Mesenchymal stem cell (in vitro differentiated cells and primary cell): ENCODE measurements around the gene BTBD7.
A peak's percentile ranks its signal among the peaks of the same experiment; 100 is the strongest.

Experiments
- DNase-seq: peaks from one replicate; pipeline ENCODE4 v3.0.0-alpha.2; 2013
- H2AFZ ChIP-seq: one replicate; pipeline ENCODE4 v1.6.1; 2013; ENCODE audit warnings: low read depth, mild to moderate bottlenecking, control low read depth, inconsistent platforms, low read length, moderate library complexity
- H2AK5ac ChIP-seq: 2 replicates; pipeline ENCODE4 v1.6.1; 2013; ENCODE audit warnings: low read length, moderate library complexity, mild to moderate bottlenecking, inconsistent platforms; ENCODE audit not compliant: severe bottlenecking
- H2BK120ac ChIP-seq: one replicate; pipeline ENCODE4 v1.6.1; 2013; ENCODE audit warnings: low read depth, mild to moderate bottlenecking, inconsistent platforms, low read length, moderate library complexity
- H2BK12ac ChIP-seq, 2 experiments: one replicate each; pipeline ENCODE4 v1.6.1; 2013; ENCODE audit warnings: inconsistent platforms in 2 of 2, low read length in 2 of 2, mild to moderate bottlenecking in 2 of 2, moderate library complexity in 2 of 2, control low read depth in 1 of 2
- H2BK15ac ChIP-seq: one replicate; pipeline ENCODE4 v1.6.1; 2013; ENCODE audit warnings: mild to moderate bottlenecking, low read depth, inconsistent platforms; ENCODE audit not compliant: poor library complexity, severe bottlenecking
- H2BK5ac ChIP-seq: 2 replicates; pipeline ENCODE4 v1.6.1; 2013; ENCODE audit warnings: low read depth, mild to moderate bottlenecking, low read length, control low read depth, inconsistent platforms; ENCODE audit not compliant: poor library complexity, severe bottlenecking
- H3K14ac ChIP-seq, 2 experiments: one replicate each; pipeline ENCODE4 v1.6.1; 2013; ENCODE audit warnings: inconsistent platforms in 2 of 2, low read length in 2 of 2, control low read depth in 1 of 2, mild to moderate bottlenecking in 1 of 2, moderate library complexity in 1 of 2
- H3K18ac ChIP-seq, 2 experiments: one replicate each; pipeline ENCODE4 v1.6.1; 2013; ENCODE audit warnings: inconsistent platforms in 2 of 2, low read length in 2 of 2, control low read depth in 1 of 2, low read depth in 1 of 2, mild to moderate bottlenecking in 1 of 2
- H3K23ac ChIP-seq, 2 experiments: one replicate each; pipeline ENCODE4 v1.6.1; 2013; ENCODE audit warnings: inconsistent platforms in 2 of 2, low read length in 2 of 2, mild to moderate bottlenecking in 2 of 2, moderate library complexity in 2 of 2, control low read depth in 1 of 2
- H3K27ac ChIP-seq: 2 replicates; pipeline ENCODE4 v1.5.1; 2013; ENCODE audit warnings: mild to moderate bottlenecking, moderate library complexity, low read length, control low read depth, inconsistent platforms; ENCODE audit not compliant: poor library complexity, severe bottlenecking
- H3K27me3 ChIP-seq, 2 experiments: 2 replicates each; pipeline versions ENCODE4 v1.6.1 to v1.7.0; 2013; ENCODE audit warnings: low read length in 2 of 2, mild to moderate bottlenecking in 2 of 2, moderate library complexity in 2 of 2, control low read depth in 1 of 2, inconsistent platforms in 1 of 2; ENCODE audit not compliant: control insufficient read depth in 1 of 2, insufficient read depth in 1 of 2
- H3K36me3 ChIP-seq, 2 experiments: 2 replicates each; pipeline versions ENCODE4 v1.6.1 to v1.7.0; 2013; ENCODE audit warnings: low read length in 2 of 2, control low read depth in 1 of 2, inconsistent platforms in 1 of 2, low read depth in 1 of 2, mild to moderate bottlenecking in 1 of 2; ENCODE audit not compliant: insufficient read depth in 2 of 2, control insufficient read depth in 1 of 2
- H3K4ac ChIP-seq, 2 experiments: one replicate each; pipeline ENCODE4 v1.6.1; 2013; ENCODE audit warnings: inconsistent platforms in 2 of 2, low read length in 2 of 2, mild to moderate bottlenecking in 2 of 2, moderate library complexity in 2 of 2, control low read depth in 1 of 2, low read depth in 1 of 2
- H3K4me1 ChIP-seq: 2 replicates; pipeline ENCODE4 v1.6.1; 2013; ENCODE audit warnings: low read depth, low read length, control low read depth; ENCODE audit not compliant: control insufficient read depth, insufficient read depth
- H3K4me2 ChIP-seq: 2 replicates; pipeline ENCODE4 v1.6.1; 2013; ENCODE audit warnings: low read length, mild to moderate bottlenecking, inconsistent platforms; ENCODE audit not compliant: poor library complexity, severe bottlenecking
- H3K4me3 ChIP-seq, 2 experiments: 2 replicates each; pipeline versions ENCODE4 v1.5.1 to v1.7.0; 2013; ENCODE audit warnings: low read length in 2 of 2, mild to moderate bottlenecking in 2 of 2, control low read depth in 1 of 2, low read depth in 1 of 2; ENCODE audit not compliant: insufficient read depth in 1 of 2
- H3K79me1 ChIP-seq: replicated peaks from 2 replicates; pipeline ENCODE4 v1.6.1; 2013; ENCODE audit warnings: mild to moderate bottlenecking, control low read depth, low read length, inconsistent platforms; ENCODE audit not compliant: poor library complexity, severe bottlenecking
- H3K9ac ChIP-seq: 2 replicates; pipeline ENCODE4 v1.7.0; 2013; ENCODE audit warnings: mild to moderate bottlenecking, low read length, moderate library complexity
- H3K9me3 ChIP-seq: 2 replicates; pipeline ENCODE4 v1.7.0; 2013; ENCODE audit warnings: mild to moderate bottlenecking, low read length; ENCODE audit not compliant: control insufficient read depth
- H4K8ac ChIP-seq: one replicate; pipeline ENCODE4 v1.6.1; 2013; ENCODE audit warnings: inconsistent platforms, mild to moderate bottlenecking, low read length, moderate library complexity
- H4K91ac ChIP-seq: one replicate; pipeline ENCODE4 v1.6.1; 2013; ENCODE audit warnings: mild to moderate bottlenecking, low read length, inconsistent platforms
- WGBS: methylation state at CpG from one replicate; pipeline ENCODE4 v1.1.7; 2013; ENCODE audit warnings: mixed read lengths; 5-methylcytosine and 5-hydroxymethylcytosine counted together

Gene BTBD7

DNA sequence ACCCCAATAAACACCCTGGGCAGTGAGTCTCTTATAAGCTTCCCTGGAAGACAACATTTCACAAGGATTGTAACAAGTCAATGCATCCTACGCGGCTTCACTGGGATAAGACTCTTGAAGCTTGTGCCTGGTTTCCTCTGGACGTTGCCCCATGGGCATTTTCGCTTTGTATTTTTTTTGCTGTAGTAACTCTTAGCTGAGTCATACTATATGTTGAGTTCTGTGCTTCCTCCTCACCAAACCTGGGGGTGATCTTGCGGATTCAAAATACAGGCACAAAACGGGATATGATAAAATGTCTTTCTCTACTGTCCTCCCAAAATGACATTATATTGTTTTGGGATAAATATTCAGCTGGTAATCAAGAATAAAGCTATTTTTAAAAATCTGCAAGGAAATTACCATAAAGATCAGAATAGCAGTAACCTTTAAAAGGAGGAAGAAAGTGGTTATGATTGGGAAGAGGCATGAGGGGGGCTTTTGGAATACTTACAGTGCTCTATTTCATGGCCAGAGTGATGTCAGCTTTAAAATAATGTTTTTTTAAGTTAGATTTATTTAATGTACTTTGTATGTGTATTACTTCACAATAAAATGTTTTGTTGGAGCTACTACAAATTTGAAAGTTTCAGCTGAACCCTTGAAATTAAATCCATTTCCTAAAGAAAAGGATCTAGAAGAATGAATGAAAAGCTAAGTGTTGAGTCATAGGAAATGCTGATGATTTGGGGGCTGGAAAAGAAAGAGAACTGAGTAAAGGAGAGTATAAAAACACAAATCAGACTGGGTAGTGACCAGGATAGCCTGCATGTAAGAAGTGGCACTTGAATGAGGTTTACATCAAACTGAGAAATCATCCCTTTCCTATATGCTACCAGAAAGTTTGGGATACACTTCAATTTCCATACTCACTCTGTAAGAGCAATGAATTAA, 14.7 kb downstream of the BTBD7 start:
- H4K91ac ChIP-seq = no peak overlapping the region
- no peak overlapping the region for H3K4ac ChIP-seq
- H3K4me2 ChIP-seq = peak overlapping the region; percentile 18
- no peak overlapping the region for H4K8ac ChIP-seq
- H2AK5ac ChIP-seq = no peak overlapping the region
- no peak overlapping the region for H2BK15ac ChIP-seq
- H3K79me1 ChIP-seq = no peaks in the 10 kb centered on the region
- H2BK12ac ChIP-seq = no peak overlapping the region
- 39% methylated on average over 4 of the region's 6 CpGs for WGBS
- peak overlapping the region; percentile 30 for H3K9ac ChIP-seq
- H2BK120ac ChIP-seq = no peak overlapping the region
- H3K18ac ChIP-seq = no peak overlapping the region
- H3K4me3 ChIP-seq = no peak overlapping the region
- H2BK5ac ChIP-seq = no peak overlapping the region
- no peak overlapping the region for H3K14ac ChIP-seq
- H3K4me1 ChIP-seq = peaks cover 9% of the 10 kb centered on the region
- H3K27ac ChIP-seq = peak overlapping the region; percentile 98
- no peak overlapping the region for H3K23ac ChIP-seq
- H3K36me3 ChIP-seq = no peaks in the 10 kb centered on the region
- DNase-seq = peak; percentile 86
- no peaks in the 10 kb centered on the region for H3K9me3 ChIP-seq
- H3K27me3 ChIP-seq = no peaks in the 10 kb centered on the region
- H2AFZ ChIP-seq = no peak overlapping the region

DNA sequence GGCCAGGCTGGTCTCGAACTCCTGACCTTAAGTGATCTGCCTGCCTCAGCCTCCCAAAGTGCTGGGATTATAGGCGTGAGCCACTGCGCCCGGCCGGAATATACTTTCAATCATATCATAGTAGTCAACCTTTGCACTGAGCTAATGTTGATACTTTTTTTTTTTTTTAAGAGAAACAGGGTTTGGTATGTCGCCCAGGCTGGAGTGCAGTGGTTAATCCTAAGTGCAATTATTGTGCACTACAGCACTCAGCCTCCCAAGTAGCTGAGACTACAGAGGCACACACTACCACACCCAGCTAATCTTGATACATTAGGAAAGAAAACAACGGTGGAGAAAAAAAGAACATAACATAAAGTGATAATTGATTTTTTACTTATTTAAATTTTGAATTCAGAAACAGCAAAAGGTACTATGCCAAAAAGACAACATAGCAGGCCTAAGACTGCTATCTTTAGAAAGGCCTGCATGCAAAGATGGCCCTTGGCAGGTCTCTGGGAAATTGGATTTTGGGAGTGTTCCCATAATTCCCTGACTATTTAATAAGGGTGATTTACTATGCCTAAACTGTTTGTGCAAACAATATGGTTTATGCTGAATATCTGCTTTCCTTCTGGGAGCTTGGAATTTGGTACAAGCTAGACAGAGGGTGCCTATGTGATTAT, 15.5 kb downstream of the BTBD7 start:
- H2AFZ ChIP-seq = no peak overlapping the region
- no peak overlapping the region for H2AK5ac ChIP-seq

DNA sequence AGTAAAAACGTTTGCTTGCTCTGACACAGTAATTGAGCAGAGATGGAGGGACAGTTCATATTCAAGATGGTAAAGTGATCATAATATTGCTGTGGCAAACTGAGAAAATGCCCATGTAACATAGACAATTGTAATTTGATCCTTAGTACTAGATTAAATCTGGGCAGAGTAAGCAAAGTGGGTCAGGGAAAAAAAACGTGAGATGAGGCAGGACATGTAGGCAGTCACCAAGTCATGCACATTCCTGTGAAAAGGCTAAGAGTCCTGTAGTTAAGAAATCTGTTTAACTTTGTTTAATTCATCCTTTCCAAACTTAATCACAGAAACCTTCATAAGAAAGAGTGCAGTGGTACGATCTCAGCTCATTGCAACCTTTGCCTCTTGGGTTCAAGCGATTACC, 16.1 kb downstream of the BTBD7 start:
- Histone ChIP-seq H2BK12ac (no peak overlapping the region), H3K4ac (no peak overlapping the region), H3K18ac (no peak overlapping the region), H4K91ac (no peak overlapping the region), H2BK120ac (no peak overlapping the region), H3K79me1 (peaks cover 3% of the 10 kb centered on the region), H3K27ac (peak overlapping the region; percentile 5), H3K4me3 (no peak overlapping the region), H2AFZ (no peak overlapping the region), H2BK5ac (no peak overlapping the region), H3K4me1 (peaks cover 8% of the 10 kb centered on the region), H3K9me3 (no peaks in the 10 kb centered on the region), H3K14ac (no peak overlapping the region), H2AK5ac (no peak overlapping the region), H3K9ac (no peak overlapping the region), H3K36me3 (no peaks in the 10 kb centered on the region), H3K4me2 (no peak overlapping the region), H2BK15ac (no peak overlapping the region), H3K27me3 (no peaks in the 10 kb centered on the region), H3K23ac (no peak overlapping the region), H4K8ac (no peak overlapping the region)
- WGBS = 99% methylated on average over 3 of the region's 4 CpGs
- DNase-seq = no peak

More for the DNA sequence above, 15.5 kb downstream of the BTBD7 start:
- no peak overlapping the region for H3K18ac ChIP-seq
- peaks cover 8% of the 10 kb centered on the region for H3K4me1 ChIP-seq
- DNase-seq = no peak
- no peak overlapping the region for H3K4ac ChIP-seq
- no peaks in the 10 kb centered on the region for H3K36me3 ChIP-seq
- H4K8ac ChIP-seq = no peak overlapping the region
- no peak overlapping the region for H2BK12ac ChIP-seq
- H3K27ac ChIP-seq = peak overlapping the region; percentile 98
- H2BK15ac ChIP-seq = no peak overlapping the region
- H3K79me1 ChIP-seq = peaks cover 3% of the 10 kb centered on the region
- H3K27me3 ChIP-seq = no peaks in the 10 kb centered on the region
- H2BK120ac ChIP-seq = no peak overlapping the region
- no peak overlapping the region for H4K91ac ChIP-seq
- WGBS = 100% methylated on average over 1 of the region's 7 CpGs
- H3K14ac ChIP-seq = no peak overlapping the region
- no peaks in the 10 kb centered on the region for H3K9me3 ChIP-seq
- no peak overlapping the region for H3K4me3 ChIP-seq
- H3K4me2 ChIP-seq = peak overlapping the region; percentile 18
- no peak overlapping the region for H3K9ac ChIP-seq
- H3K23ac ChIP-seq = no peak overlapping the region
- no peak overlapping the region for H2BK5ac ChIP-seq

DNA sequence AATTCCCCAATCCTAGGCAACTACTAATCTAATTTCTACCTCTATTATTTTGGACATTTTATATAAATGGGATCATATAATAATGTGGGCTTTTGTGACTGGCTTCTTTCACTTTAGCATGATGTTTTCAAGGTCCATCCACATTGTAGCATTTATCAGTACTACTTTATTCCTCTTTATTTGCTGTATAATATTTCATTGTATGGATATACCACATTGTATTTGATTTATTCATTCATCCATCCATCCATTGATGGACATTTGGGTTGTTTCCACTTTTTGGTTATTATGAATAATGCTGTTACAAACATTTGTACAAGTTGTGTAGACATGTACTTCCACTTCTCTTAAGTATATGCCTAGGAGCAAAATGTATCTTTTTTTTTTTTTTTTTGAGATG, 17.3 kb downstream of the BTBD7 start:
- Histone ChIP-seq H3K18ac (no peak overlapping the region), H3K4me1 (peaks cover 8% of the 10 kb centered on the region), H2BK15ac (no peak overlapping the region), H3K27me3 (no peaks in the 10 kb centered on the region), H3K23ac (no peak overlapping the region), H3K4ac (no peak overlapping the region), H2AK5ac (no peak overlapping the region), H4K91ac (no peak overlapping the region), H3K27ac (no peak overlapping the region), H4K8ac (no peak overlapping the region), H3K9me3 (no peaks in the 10 kb centered on the region), H2BK12ac (no peak overlapping the region), H2BK5ac (no peak overlapping the region), H2AFZ (no peak overlapping the region), H3K9ac (no peak overlapping the region), H2BK120ac (no peak overlapping the region), H3K79me1 (peaks cover 3% of the 10 kb centered on the region), H3K36me3 (no peaks in the 10 kb centered on the region), H3K4me3 (no peak overlapping the region), H3K14ac (no peak overlapping the region), H3K4me2 (no peak overlapping the region)
- DNase-seq = no peak
